Kidney tubule cell (primary cell): ENCODE results near the gene PATL2.
A peak's percentile ranks its signal among the peaks of the same experiment; 100 is the strongest.
"Not testable (repeated sequence)": the region's sequence is repeated elsewhere in the genome, so short reads cannot be mapped to it uniquely, and the experiment has no call there.

Experiments
- DNase-seq: peaks from one replicate; pipeline ENCODE4 v3.0.0-alpha.2; 2018; ENCODE audit warnings: low spot score

PATL2 gene

GRCh38 chr15:44711096-44711742 lies at the start of gene PATL2, which contains the start of gene B2M:
TSS of gene PATL2 (minus strand) at chr15:44711323. CDS start at chr15:44676490, 34,833 bp downstream.
TSS of gene B2M (plus strand) at chr15:44711517. CDS start at chr15:44711547, 30 bp downstream.
- peak; percentile 98 for DNase-seq

GRCh38 chr15:44753345-44753744 lies 42.2 kb upstream of the PATL2 start:
- no peak for DNase-seq

- not testable (repeated sequence) for DNase-seq
These were observed 32.3 kb upstream of the PATL2 start for GRCh38 chr15:44743454-44743853.

- not testable (repeated sequence) for DNase-seq
These were observed 28.2 kb upstream of the PATL2 start for GRCh38 chr15:44739222-44739847.

- peak; percentile 59 for DNase-seq
These were observed 27.3 kb upstream of the PATL2 start for GRCh38 chr15:44738340-44738984.

- DNase-seq, result no peak
These were observed 25.1 kb upstream of the PATL2 start, which contains the start of gene TRIM69 for GRCh38 chr15:44736181-44736765. TSS of gene TRIM69 (plus strand) at chr15:44736528. CDS start at chr15:44736705, 177 bp downstream.

GRCh38 chr15:44735482-44736180 lies 24.5 kb upstream of the PATL2 start:
- no peak for DNase-seq

GRCh38 chr15:44734839-44735481 lies 23.8 kb upstream of the PATL2 start:
- no peak for DNase-seq

- DNase-seq, result no peak
These were observed 18.4 kb upstream of the PATL2 start for GRCh38 chr15:44729408-44730127.

GRCh38 chr15:44728576-44729407 lies 17.7 kb upstream of the PATL2 start:
- peak; percentile 99 for DNase-seq

- not testable (repeated sequence) for DNase-seq
These were observed 17.1 kb upstream of the PATL2 start for GRCh38 chr15:44728232-44728575.

GRCh38 chr15:44727485-44728231 lies 16.5 kb upstream of the PATL2 start:
- DNase-seq, result no peak

- peak; percentile 88 for DNase-seq
These were observed 15.7 kb upstream of the PATL2 start for GRCh38 chr15:44726568-44727484.

GRCh38 chr15:44726136-44726535 lies 15.0 kb upstream of the PATL2 start:
- DNase-seq, result no peak

GRCh38 chr15:44722011-44722410 lies 10.9 kb upstream of the PATL2 start:
- DNase-seq, result no peak

GRCh38 chr15:44720460-44721176 lies 9.5 kb upstream of the PATL2 start:
- no peak for DNase-seq

- not testable (repeated sequence) for DNase-seq
These were observed 8.9 kb upstream of the PATL2 start for GRCh38 chr15:44720000-44720435.
